DOHH2 (cell line): ENCODE results near the gene UMODL1.

Source experiments
- EZH2phosphoT487 ChIP-seq: fragments of 200-600 bp; sonication (generic); IDR thresholded peaks from 2 replicates; pipeline ENCODE4 v1.6.1; 2017; ENCODE audit warnings: borderline replicate concordance, mild to moderate bottlenecking, antibody characterized with exemption, low read length, moderate library complexity, mixed read lengths
- TF ChIP-seq, protein P1 (sequence below): fragments of 200-600 bp; sonication (generic); IDR thresholded peaks from one replicate; pipeline ENCODE4 v1.5.1; 2014; ENCODE audit warnings: antibody characterized with exemption, mild to moderate bottlenecking, low read depth, low read length; ENCODE audit not compliant: poor library complexity, severe bottlenecking

DNA sequence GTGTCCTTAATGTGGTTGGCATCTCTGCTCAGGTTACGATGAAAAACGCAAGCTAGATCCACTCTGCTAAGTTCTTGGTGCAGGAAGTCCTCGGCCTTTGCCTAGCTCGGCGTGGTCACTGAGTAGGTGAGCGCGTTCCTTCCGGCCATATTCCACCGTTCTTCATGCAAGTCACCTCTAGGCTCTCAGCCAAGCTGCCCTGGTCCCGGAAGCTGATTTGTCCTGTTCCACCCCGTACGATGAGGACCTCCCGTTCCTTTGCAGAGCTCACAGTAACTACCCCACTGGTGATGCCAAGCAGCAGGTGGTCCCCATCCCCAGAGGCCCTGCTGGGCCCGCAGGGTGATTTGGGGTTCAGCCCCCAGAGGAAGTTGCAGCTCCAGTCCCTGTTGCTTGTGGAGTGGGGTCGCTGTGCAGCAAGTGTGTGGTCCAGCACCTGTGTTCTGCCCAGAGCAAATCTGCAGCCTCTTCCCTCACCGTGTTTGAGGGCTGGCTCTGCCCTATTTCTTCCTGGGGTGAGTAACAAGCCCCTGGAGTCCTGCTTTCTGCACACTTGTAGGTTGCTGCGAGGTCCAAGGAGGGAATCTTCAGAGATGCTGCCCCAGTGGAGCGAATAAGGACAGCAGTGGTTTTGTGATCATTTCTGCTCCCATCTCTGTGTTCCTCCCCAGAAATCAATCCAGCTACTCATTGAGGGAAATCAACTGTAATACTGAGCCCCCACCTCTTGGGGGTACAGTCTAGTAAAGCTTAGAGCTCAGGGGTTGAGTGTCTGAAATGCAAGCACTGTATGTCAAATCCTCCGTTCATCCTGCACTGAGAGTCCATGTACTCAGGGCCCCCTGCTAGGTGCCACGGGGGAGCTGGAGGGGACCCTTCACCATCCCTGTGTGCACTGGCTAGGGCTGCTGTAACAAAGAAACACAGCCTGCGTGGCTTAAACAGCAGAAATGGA is 2.3 kb downstream of the UMODL1 start:
- TF ChIP-seq, protein P1, sequence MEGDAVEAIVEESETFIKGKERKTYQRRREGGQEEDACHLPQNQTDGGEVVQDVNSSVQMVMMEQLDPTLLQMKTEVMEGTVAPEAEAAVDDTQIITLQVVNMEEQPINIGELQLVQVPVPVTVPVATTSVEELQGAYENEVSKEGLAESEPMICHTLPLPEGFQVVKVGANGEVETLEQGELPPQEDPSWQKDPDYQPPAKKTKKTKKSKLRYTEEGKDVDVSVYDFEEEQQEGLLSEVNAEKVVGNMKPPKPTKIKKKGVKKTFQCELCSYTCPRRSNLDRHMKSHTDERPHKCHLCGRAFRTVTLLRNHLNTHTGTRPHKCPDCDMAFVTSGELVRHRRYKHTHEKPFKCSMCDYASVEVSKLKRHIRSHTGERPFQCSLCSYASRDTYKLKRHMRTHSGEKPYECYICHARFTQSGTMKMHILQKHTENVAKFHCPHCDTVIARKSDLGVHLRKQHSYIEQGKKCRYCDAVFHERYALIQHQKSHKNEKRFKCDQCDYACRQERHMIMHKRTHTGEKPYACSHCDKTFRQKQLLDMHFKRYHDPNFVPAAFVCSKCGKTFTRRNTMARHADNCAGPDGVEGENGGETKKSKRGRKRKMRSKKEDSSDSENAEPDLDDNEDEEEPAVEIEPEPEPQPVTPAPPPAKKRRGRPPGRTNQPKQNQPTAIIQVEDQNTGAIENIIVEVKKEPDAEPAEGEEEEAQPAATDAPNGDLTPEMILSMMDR = no peak
- no peak for TF ChIP-seq EZH2phosphoT487
